ENCODE measurements around the gene KASH5. TPM values are rescaled to one million over a fixed set of nuclear protein-coding genes. Genes with fewer than 3 reads are reported as not detected.

KASH5 gene
- polyA plus RNA-seq, 3 donors from 2014 or later: not detected

DNA sequence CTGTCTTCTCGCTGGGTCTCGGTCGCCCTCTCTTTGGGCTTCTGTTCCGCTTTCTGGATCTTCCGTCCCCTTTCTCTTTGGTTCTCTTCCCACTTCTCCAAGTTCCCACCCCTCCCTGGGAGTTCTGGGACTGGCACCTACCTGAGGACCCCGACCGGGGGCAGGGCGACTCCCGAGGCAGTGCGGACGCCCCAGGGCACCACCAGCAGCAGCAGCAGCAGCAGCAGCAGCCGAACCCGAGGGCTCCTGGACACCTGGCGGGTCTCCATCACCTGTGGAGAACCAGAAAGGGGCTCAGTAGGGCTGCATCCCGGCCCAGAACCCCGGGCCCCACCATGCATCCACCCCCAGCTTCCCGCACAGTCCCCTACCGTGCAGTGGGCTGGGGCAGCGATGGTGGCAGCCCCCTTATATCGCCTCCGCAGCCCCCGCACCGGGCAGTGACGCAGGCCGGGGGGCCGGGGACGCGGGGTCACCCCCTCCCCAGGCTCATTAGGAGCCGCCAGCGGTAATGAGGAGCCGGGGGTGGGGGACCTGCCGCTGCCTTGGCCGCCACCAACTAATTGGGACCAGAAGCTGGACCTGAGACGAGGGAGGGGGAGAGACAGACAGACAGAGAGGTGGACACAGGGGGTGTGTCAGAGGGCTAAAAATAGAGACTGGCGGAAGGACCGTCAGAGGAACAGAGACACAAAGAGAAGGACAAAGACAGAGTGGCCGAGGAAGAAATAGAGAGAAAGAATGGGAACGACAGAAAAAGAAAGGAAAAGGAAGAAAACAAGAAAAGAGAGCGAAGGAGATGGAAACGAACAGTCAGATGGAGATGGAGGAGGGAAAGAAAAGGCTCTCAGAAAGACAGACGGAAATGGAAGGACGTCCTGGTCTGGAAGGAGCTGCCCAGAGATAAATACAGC lies 35.3 kb downstream of the KASH5 start, which contains the start of gene PTH2:
Gene PTH2, minus strand, starts transcription at position 371 of the 914 bp plus-strand sequence. Its CDS starts 102 bp downstream, at position 269.
- no peak for DNase-seq
- H3K4me1 Mint-ChIP-seq: peaks cover 35 to 53% of the 10 kb centered on the region in 2 donors
- H3K27me3 Mint-ChIP-seq (ENCODE audit: low read depth in 3 of 3): peaks cover 49 to 63% (median 62%) of the 10 kb centered on the region in 3 donors
- peak within 1 kb of the TSS; percentile 70 to 79 (median 76) for H3K4me3 Mint-ChIP-seq
- H3K36me3 Mint-ChIP-seq: peaks cover 0 to 4% (median 3%) of the 10 kb centered on the region in 3 donors
- H3K27ac Mint-ChIP-seq: no peak within 1 kb of the TSS
- H3K9me3 Mint-ChIP-seq: peaks cover 0 to 2% (median 0%) of the 10 kb centered on the region in 6 donors

DNA sequence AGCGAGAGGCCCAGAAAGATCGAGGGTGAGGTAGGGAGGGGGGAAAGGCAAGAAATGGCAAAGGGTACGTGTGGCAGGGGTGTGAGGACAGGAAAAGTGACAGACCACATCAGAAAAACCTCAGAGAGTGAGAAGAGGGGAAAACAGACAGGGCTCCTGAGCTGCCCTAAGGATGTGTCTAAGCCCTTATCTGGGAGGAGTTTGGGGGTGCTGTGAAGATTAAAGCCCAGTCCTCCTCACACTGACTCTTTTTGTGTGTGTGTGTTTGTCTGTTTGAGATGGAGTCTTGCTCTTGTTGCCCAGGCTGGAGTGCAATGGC lies 35.9 kb downstream of the KASH5 start:
- peak; percentile 39 to 49 (median 48) for DNase-seq
- H3K9me3 Mint-ChIP-seq: peaks cover 0 to 2% (median 0%) of the 10 kb centered on the region in 6 donors

GRCh38 chr19:49425178-49425577 lies 37.1 kb downstream of the KASH5 start, which contains the start of gene GFY:
Gene GFY (plus strand): TSS chr19:49425388. CDS start chr19:49426431, 1,043 bp downstream.
- peak within 1 kb of the TSS in 3 of 5 donors; percentile 12 to 74 (median 66) for H3K4me3 Mint-ChIP-seq
- peaks cover 0 to 2% (median 0%) of the 10 kb centered on the region in 6 donors for H3K9me3 Mint-ChIP-seq
- peaks cover 48 to 69% (median 55%) of the 10 kb centered on the region in 3 donors for H3K27me3 Mint-ChIP-seq (ENCODE audit: low read depth in 3 of 3)
- peaks cover 37 to 54% of the 10 kb centered on the region in 2 donors for H3K4me1 Mint-ChIP-seq
- no peak for DNase-seq
- H3K27ac Mint-ChIP-seq: peak within 1 kb of the TSS in 1 of 6 donors; percentile 30
- H3K36me3 Mint-ChIP-seq: peaks cover 0 to 4% (median 3%) of the 10 kb centered on the region in 3 donors

More for the DNA sequence above, 35.9 kb downstream of the KASH5 start:
- Mint-ChIP-seq H3K4me3 (peak overlapping the region; percentile 49 to 74 (median 66)), H3K27me3 (ENCODE audit: low read depth in 3 of 3) (peaks cover 53 to 67% (median 61%) of the 10 kb centered on the region in 3 donors), H3K27ac (no peak overlapping the region), H3K36me3 (peaks cover 0 to 4% (median 3%) of the 10 kb centered on the region in 3 donors), H3K4me1 (peaks cover 37 to 54% of the 10 kb centered on the region in 2 donors)

GRCh38 chr19:49425922-49426592 lies 38.0 kb downstream of the KASH5 start:
- DNase-seq: no peak
- H3K9me3 Mint-ChIP-seq: peaks cover 0 to 3% (median 0%) of the 10 kb centered on the region in 6 donors
- peaks cover 37 to 51% of the 10 kb centered on the region in 2 donors for H3K4me1 Mint-ChIP-seq
- no peak overlapping the region for H3K27ac Mint-ChIP-seq
- H3K4me3 Mint-ChIP-seq: peak overlapping the region in 1 of 5 donors; percentile 57
- peaks cover 49 to 61% (median 54%) of the 10 kb centered on the region in 3 donors for H3K27me3 Mint-ChIP-seq (ENCODE audit: low read depth in 3 of 3)
- H3K36me3 Mint-ChIP-seq: peaks cover 0 to 4% (median 3%) of the 10 kb centered on the region in 3 donors

GRCh38 chr19:49427339-49427738 lies 39.3 kb downstream of the KASH5 start:
- peaks cover 48 to 59% (median 50%) of the 10 kb centered on the region in 3 donors for H3K27me3 Mint-ChIP-seq (ENCODE audit: low read depth in 3 of 3)
- H3K4me1 Mint-ChIP-seq: peaks cover 33 to 39% of the 10 kb centered on the region in 2 donors
- H3K4me3 Mint-ChIP-seq: peak overlapping the region in 1 of 5 donors; percentile 5
- H3K27ac Mint-ChIP-seq: no peak overlapping the region
- peaks cover 0 to 3% (median 0%) of the 10 kb centered on the region in 6 donors for H3K9me3 Mint-ChIP-seq
- DNase-seq: no peak
- H3K36me3 Mint-ChIP-seq: peaks cover 0 to 4% (median 3%) of the 10 kb centered on the region in 3 donors

DNA sequence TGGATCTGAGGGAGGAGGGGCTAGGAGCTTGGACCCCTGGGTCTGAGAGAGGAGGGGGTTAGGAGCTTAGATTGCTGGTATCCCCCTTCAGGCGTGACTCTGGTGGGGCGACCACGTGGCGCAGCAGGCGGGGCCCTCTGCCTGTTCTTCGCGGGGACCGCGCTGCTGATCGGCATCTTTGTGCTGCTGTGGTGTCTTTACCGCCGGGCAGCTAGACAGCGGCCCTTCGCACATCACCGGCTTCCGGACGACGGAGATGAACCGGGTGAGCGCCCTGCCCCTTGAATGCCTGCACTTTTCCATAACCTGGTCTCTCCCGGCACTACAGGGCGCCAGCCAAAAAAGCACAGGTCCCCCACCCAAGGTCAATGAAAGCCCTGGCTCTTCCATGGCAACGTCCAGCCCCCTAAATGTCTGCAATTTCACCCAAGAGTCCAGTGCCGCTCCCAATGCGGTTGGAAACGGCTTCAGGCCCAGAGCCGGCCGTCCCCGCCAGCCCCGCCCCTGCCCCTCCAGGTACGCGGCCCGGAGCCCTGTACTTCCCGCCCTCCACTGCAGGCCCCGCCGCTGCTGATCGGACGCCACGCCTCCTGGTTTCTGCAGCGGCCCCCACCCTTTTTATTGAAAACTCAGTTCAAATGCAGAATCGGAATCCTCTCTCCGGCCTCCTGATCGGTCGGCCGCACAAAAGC lies 40.0 kb downstream of the KASH5 start:
- Mint-ChIP-seq H3K4me3 (peak overlapping the region; percentile 27 to 71 (median 66)), H3K9me3 (peaks cover 0 to 3% (median 0%) of the 10 kb centered on the region in 6 donors), H3K36me3 (peaks cover 0 to 4% (median 3%) of the 10 kb centered on the region in 3 donors), H3K27me3 (ENCODE audit: low read depth in 3 of 3) (peaks cover 45 to 55% (median 47%) of the 10 kb centered on the region in 3 donors), H3K4me1 (peaks cover 31 to 32% of the 10 kb centered on the region in 2 donors), H3K27ac (no peak overlapping the region)
- peak in 1 of 3 donors; percentile 40 for DNase-seq

- Mint-ChIP-seq H3K4me1 (peaks cover 28% of the 10 kb centered on the region in 2 donors), H3K27ac (no peak overlapping the region), H3K27me3 (ENCODE audit: low read depth in 3 of 3) (peaks cover 44 to 54% (median 47%) of the 10 kb centered on the region in 3 donors), H3K9me3 (peaks cover 0 to 3% (median 0%) of the 10 kb centered on the region in 6 donors), H3K4me3 (peak overlapping the region in 3 of 5 donors; percentile 27 to 67 (median 53)), H3K36me3 (peaks cover 0 to under 1% (median under 1%) of the 10 kb centered on the region in 3 donors)
- no peak for DNase-seq
Observed at GRCh38 chr19:49428547-49429451, 40.8 kb downstream of the KASH5 start.

DNA sequence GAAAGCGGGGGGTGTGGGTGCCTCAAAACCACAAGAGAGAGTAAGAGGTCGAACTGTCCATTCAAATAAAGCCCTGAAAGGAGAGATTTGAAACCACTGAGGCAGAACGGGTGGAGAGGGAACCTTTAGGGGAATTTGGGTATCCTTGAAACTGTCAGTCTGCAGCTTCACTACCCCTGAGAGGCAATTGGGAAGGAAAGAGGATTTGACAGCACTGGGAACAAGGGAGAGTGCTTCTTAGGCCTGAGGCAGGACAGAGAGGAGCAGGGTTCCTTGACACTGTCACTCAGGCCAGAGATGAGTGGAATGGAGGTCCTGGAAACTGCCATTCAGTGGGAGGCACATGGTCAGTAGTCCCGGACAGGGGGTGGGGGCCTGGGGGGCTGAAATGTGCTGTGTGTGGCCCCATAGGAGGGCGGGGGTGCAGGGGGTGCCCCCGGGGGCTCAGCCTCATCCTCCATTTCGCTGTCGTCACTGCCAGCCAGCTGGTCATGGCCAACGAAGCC lies 42.2 kb downstream of the KASH5 start:
- peaks cover 25% of the 10 kb centered on the region in 2 donors for H3K4me1 Mint-ChIP-seq
- H3K4me3 Mint-ChIP-seq: no peak overlapping the region
- no peaks in the 10 kb centered on the region for H3K36me3 Mint-ChIP-seq
- DNase-seq: no peak
- peaks cover 39 to 53% (median 45%) of the 10 kb centered on the region in 3 donors for H3K27me3 Mint-ChIP-seq (ENCODE audit: low read depth in 3 of 3)
- H3K9me3 Mint-ChIP-seq: peaks cover 0 to 3% (median 0%) of the 10 kb centered on the region in 6 donors
- H3K27ac Mint-ChIP-seq: no peak overlapping the region

DNA sequence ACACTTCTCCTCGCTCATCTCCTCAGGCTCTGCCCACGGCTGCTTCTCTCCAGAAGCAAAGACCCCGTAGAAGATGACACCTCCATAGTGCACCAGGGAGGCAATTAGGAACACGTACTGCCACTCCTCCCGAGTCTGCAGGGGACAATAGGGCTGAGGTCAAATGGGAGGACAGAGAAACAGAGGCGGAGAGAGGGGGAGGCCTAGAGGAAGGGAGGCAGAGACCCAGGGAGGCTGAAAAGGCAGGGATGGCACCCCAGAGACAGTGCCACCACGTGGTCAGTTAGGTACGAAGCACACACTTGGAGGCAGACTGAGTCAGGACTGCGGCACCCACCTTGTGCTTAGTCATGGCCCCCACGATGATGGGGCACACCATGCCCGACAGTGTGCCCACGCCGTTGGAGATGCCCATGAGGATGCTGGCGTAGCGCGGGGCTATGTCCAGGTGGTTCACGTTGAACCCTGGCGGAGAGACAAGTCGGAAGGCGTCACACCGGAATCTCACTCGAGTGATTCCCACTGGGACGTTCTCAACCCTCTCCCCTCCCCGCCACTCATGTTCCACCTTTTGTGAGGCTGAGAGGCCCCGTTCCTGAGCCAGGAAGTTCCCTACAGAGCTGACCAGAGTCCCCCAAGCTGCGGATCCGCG lies 42.8 kb downstream of the KASH5 start:
- peaks cover 0 to 3% (median 0%) of the 10 kb centered on the region in 6 donors for H3K9me3 Mint-ChIP-seq
- DNase-seq: no peak
- H3K27ac Mint-ChIP-seq: peak overlapping the region in 1 of 6 donors; percentile 27
- no peak overlapping the region for H3K4me3 Mint-ChIP-seq
- H3K36me3 Mint-ChIP-seq: no peaks in the 10 kb centered on the region
- H3K27me3 Mint-ChIP-seq (ENCODE audit: low read depth in 3 of 3): peaks cover 38 to 55% (median 44%) of the 10 kb centered on the region in 3 donors
- H3K4me1 Mint-ChIP-seq: peaks cover 25% of the 10 kb centered on the region in 2 donors

- no peak for DNase-seq
- Mint-ChIP-seq H3K27me3 (ENCODE audit: low read depth in 3 of 3) (peaks cover 38 to 53% (median 42%) of the 10 kb centered on the region in 3 donors), H3K4me3 (no peak overlapping the region), H3K36me3 (no peaks in the 10 kb centered on the region), H3K4me1 (peaks cover 28% of the 10 kb centered on the region in 2 donors), H3K27ac (no peak overlapping the region), H3K9me3 (peaks cover 0 to 3% (median 0%) of the 10 kb centered on the region in 6 donors)
Observed at GRCh38 chr19:49431330-49431749, 43.3 kb downstream of the KASH5 start.

GRCh38 chr19:49432141-49433073 lies 44.4 kb downstream of the KASH5 start:
- peak overlapping the region in 3 of 5 donors; percentile 14 to 30 (median 24) for H3K4me3 Mint-ChIP-seq
- H3K27me3 Mint-ChIP-seq (ENCODE audit: low read depth in 3 of 3): peaks cover 30 to 46% (median 37%) of the 10 kb centered on the region in 3 donors
- no peak for DNase-seq
- peaks cover 22 to 29% of the 10 kb centered on the region in 2 donors for H3K4me1 Mint-ChIP-seq
- H3K9me3 Mint-ChIP-seq: peaks cover 0 to 3% (median 0%) of the 10 kb centered on the region in 6 donors
- H3K36me3 Mint-ChIP-seq: no peaks in the 10 kb centered on the region
- peak overlapping the region in 1 of 6 donors; percentile 59 for H3K27ac Mint-ChIP-seq
